Measurements from ENCODE around the gene UQCR10. TPM values are rescaled to one million over a fixed set of nuclear protein-coding genes. Genes with fewer than 3 reads are reported as not detected.

Gene UQCR10
- total RNA-seq, 2 donors from 2014 or later: 72.2 to 107 TPM

GRCh38 chr22:29780220-29780619 lies 13.1 kb downstream of the UQCR10 start:
- Mint-ChIP-seq H3K27ac (no peak overlapping the region), H3K36me3 (no peaks in the 10 kb centered on the region), H3K9me3 (no peaks in the 10 kb centered on the region)
- DNase-seq (ENCODE audit: low spot score in 2 of 2) (no peak), ATAC-seq (no peak)

- H3K27ac Mint-ChIP-seq: no peak overlapping the region
- no peaks in the 10 kb centered on the region for H3K9me3 Mint-ChIP-seq
- DNase-seq (ENCODE audit: low spot score in 2 of 2) (no peak), ATAC-seq (no peak)
- no peaks in the 10 kb centered on the region for H3K36me3 Mint-ChIP-seq
These were observed 13.8 kb downstream of the UQCR10 start for GRCh38 chr22:29780748-29781676.

- ATAC-seq (no peak), DNase-seq (ENCODE audit: low spot score in 2 of 2) (no peak)
- no peak overlapping the region for H3K27ac Mint-ChIP-seq
- H3K9me3 Mint-ChIP-seq: no peaks in the 10 kb centered on the region
- no peaks in the 10 kb centered on the region for H3K36me3 Mint-ChIP-seq
These were observed 15.1 kb downstream of the UQCR10 start for GRCh38 chr22:29782061-29782845.

GRCh38 chr22:29784451-29785361 lies 17.5 kb downstream of the UQCR10 start:
- Mint-ChIP-seq H3K36me3 (peaks cover 0 to 6% of the 10 kb centered on the region in 2 donors), H3K27ac (no peak overlapping the region), H3K9me3 (no peaks in the 10 kb centered on the region)
- DNase-seq (ENCODE audit: low spot score in 2 of 2) (no peak), ATAC-seq (no peak)

- no peak for ATAC-seq
- no peaks in the 10 kb centered on the region for H3K9me3 Mint-ChIP-seq
These were observed 18.9 kb downstream of the UQCR10 start for GRCh38 chr22:29786031-29786430.

GRCh38 chr22:29787371-29787980 lies 20.3 kb downstream of the UQCR10 start:
- Mint-ChIP-seq H3K27ac (peak overlapping the region; percentile 6 to 30), H3K36me3 (peaks cover 0 to 6% of the 10 kb centered on the region in 2 donors), H3K9me3 (no peaks in the 10 kb centered on the region)
- DNase-seq (ENCODE audit: low spot score in 2 of 2) (no peak), ATAC-seq (no peak)

More at GRCh38 chr22:29786031-29786430, 18.9 kb downstream of the UQCR10 start:
- Mint-ChIP-seq H3K27ac (peak overlapping the region in 1 of 2 donors; percentile 1), H3K36me3 (peaks cover 0 to 6% of the 10 kb centered on the region in 2 donors)
- no peak for DNase-seq (ENCODE audit: low spot score in 2 of 2)

- ATAC-seq (no peak), DNase-seq (ENCODE audit: low spot score in 2 of 2) (no peak)
- Mint-ChIP-seq H3K9me3 (no peaks in the 10 kb centered on the region), H3K36me3 (peaks cover 0 to 6% of the 10 kb centered on the region in 2 donors), H3K27ac (peak overlapping the region; percentile 6 to 95)
These were observed 21.4 kb downstream of the UQCR10 start for GRCh38 chr22:29788339-29789279.

GRCh38 chr22:29790061-29790460 lies 22.9 kb downstream of the UQCR10 start:
- no peak for ATAC-seq
- Mint-ChIP-seq H3K9me3 (no peaks in the 10 kb centered on the region), H3K36me3 (peaks cover 0 to 6% of the 10 kb centered on the region in 2 donors), H3K27ac (no peak overlapping the region)
- no peak for DNase-seq (ENCODE audit: low spot score in 2 of 2)

GRCh38 chr22:29793396-29793795 lies 26.2 kb downstream of the UQCR10 start:
- DNase-seq (ENCODE audit: low spot score in 2 of 2) (no peak), ATAC-seq (no peak)
- Mint-ChIP-seq H3K9me3 (no peaks in the 10 kb centered on the region), H3K36me3 (peaks cover 0 to 6% of the 10 kb centered on the region in 2 donors), H3K27ac (peak overlapping the region in 1 of 2 donors; percentile 35)

- H3K9me3 Mint-ChIP-seq: no peaks in the 10 kb centered on the region
- DNase-seq (ENCODE audit: low spot score in 2 of 2) (no peak), ATAC-seq (no peak)
- no peak overlapping the region for H3K27ac Mint-ChIP-seq
- H3K36me3 Mint-ChIP-seq: peaks cover 0 to 1% of the 10 kb centered on the region in 2 donors
These were observed 28.5 kb downstream of the UQCR10 start for GRCh38 chr22:29795663-29796062.

- DNase-seq (ENCODE audit: low spot score in 2 of 2): no peak
- Mint-ChIP-seq H3K36me3 (peaks cover 0 to 7% of the 10 kb centered on the region in 2 donors), H3K9me3 (no peaks in the 10 kb centered on the region), H3K27ac (peak overlapping the region; percentile 77 to 85)
- ATAC-seq: no peak
These were observed 30.2 kb downstream of the UQCR10 start for GRCh38 chr22:29797351-29797750.

GRCh38 chr22:29798318-29798717 lies 31.1 kb downstream of the UQCR10 start:
- Mint-ChIP-seq H3K9me3 (no peaks in the 10 kb centered on the region), H3K27ac (peak overlapping the region; percentile 85 to 93), H3K36me3 (peaks cover 0 to 7% of the 10 kb centered on the region in 2 donors)
- no peak for ATAC-seq
- no peak for DNase-seq (ENCODE audit: low spot score in 2 of 2)

GRCh38 chr22:29798801-29799200 lies 31.6 kb downstream of the UQCR10 start:
- no peaks in the 10 kb centered on the region for H3K9me3 Mint-ChIP-seq
- peaks cover 0 to 7% of the 10 kb centered on the region in 2 donors for H3K36me3 Mint-ChIP-seq
- H3K27ac Mint-ChIP-seq: peak overlapping the region in 1 of 2 donors; percentile 85

GRCh38 chr22:29799217-29799680 lies 32.1 kb downstream of the UQCR10 start:
- ATAC-seq: no peak

More at GRCh38 chr22:29798801-29799200, 31.6 kb downstream of the UQCR10 start:
- DNase-seq (ENCODE audit: low spot score in 2 of 2): no peak
- no peak for ATAC-seq

GRCh38 chr22:29801153-29801552 lies 34.0 kb downstream of the UQCR10 start:
- ATAC-seq (no peak), DNase-seq (ENCODE audit: low spot score in 2 of 2) (no peak)
- peak overlapping the region; percentile 13 to 88 for H3K27ac Mint-ChIP-seq
- H3K9me3 Mint-ChIP-seq: no peaks in the 10 kb centered on the region
- peaks cover 10 to 16% of the 10 kb centered on the region in 2 donors for H3K36me3 Mint-ChIP-seq

More at GRCh38 chr22:29799217-29799680, 32.1 kb downstream of the UQCR10 start:
- no peaks in the 10 kb centered on the region for H3K9me3 Mint-ChIP-seq
- H3K27ac Mint-ChIP-seq: peak overlapping the region; percentile 65 to 85
- H3K36me3 Mint-ChIP-seq: peaks cover 0 to 7% of the 10 kb centered on the region in 2 donors
- DNase-seq (ENCODE audit: low spot score in 2 of 2): no peak
